ENCODE results near the gene SLC7A5.

Gene SLC7A5

DNA sequence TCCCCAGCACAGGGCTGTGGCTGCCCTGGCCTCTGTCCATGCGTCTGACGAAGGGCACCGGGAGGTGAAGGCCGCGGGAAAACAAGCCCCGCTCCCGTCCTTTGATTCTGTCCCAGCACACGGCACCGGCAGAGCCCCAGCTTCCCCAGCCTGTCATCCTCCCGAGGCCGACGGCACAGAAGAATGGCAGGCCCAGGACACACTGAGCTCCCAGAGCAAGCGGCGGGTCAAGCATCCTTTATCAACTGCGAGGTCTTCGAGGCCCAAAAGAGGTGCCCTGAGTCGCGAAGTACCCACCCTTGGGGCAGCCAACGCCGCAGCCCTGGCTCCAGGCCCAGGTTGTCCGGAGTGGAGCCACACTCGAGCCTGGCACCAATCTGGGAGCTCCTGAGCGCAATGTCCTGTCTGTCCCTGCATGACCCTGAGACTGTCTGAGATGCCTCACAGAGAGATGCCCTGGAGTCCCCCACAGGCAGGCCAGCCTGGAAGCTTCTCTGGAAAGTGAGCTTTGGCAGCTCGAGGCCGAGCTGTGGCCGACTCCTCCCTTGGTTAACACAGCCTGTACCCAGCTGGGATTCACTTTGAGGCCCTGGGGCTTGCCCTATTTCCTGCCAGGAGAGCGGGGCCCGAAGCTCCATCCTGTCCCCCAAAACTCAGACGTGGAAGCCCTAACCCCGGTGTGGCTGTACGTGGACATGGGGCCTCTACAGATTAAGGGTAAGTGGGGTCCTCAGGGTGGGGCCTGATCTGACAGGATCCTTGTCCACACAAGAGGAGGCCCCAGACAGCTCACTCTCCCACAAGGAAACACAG lies 23.3 kb downstream of the SLC7A5 start:
- DNase-seq, result no peak

DNA sequence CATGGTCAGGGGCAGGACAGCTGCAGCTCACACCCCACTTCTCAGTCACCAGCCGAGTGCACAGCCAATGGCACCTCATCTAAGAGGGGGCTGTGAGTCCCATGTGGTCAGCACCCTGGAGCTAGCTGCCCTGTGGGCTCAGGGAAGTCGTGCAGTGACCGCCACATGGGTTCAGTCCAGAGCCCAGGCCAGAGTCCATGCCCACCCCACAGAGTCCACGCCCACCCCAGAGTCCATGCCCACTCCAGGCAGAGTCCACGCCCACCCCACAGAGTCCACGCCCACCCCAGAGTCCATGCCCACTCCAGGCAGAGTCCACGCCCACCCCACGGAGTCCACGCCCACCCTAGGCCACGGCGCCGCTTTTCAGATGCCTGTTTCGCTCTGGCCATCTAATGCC lies 24.1 kb downstream of the SLC7A5 start:
- DNase-seq, result no peak

GRCh38 chr16:87844809-87845208 lies 24.5 kb downstream of the SLC7A5 start:
- DNase-seq, result no peak

GRCh38 chr16:87844120-87844733 lies 25.1 kb downstream of the SLC7A5 start:
- DNase-seq, result no peak

DNA sequence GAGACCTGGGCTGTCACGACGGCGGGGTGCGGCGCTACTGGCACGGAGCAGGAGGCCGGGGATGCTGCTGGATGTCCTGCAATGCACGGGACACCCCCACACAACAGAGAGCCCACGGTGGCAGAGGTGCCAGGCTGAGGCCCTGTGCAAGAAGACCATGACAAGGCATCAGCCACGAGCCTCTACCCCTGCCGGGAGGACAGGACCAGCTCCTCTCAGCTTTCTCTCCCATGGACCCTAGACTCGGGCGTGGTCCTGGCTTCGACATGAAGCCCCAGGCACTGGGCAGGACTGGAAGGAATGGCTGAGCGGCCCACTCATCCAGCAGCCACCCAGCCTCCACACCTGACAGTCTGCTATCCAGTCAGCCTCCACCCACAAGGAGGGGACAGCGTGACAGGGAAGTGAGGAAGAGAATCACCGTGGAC lies 25.6 kb downstream of the SLC7A5 start:
- no peak for DNase-seq

DNA sequence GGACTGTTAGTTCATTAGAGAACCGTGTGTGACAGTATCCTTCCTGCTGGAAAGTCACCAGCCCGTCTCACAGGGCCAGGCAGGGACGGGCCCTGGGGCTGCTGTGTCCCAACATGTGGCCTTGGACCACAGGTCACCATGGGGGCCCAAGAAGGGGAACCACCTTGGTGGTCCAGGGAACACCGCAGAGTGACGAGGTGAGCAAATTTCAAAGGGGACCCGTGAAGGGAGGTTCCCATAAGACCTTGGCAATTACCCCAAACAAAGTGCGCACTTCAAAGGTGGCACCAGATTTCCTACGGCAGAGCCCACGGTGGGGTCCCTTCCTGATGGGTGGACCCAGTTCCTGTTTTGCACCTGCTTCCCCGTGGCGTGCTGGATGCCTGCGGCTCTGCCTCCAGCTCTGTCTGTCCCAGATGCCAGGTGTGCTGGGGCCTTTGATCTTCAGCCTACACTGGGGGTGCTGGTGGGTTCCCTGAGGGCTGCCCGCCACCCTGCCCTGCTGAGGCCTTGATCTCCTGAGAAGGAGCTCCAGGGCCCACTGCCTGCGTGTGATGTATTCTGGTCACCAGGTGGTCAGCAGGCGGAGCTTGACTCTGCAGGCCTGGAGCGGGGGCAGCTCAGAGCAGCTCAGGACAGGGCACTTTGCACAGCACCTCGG lies 27.0 kb downstream of the SLC7A5 start:
- no peak for DNase-seq

DNA sequence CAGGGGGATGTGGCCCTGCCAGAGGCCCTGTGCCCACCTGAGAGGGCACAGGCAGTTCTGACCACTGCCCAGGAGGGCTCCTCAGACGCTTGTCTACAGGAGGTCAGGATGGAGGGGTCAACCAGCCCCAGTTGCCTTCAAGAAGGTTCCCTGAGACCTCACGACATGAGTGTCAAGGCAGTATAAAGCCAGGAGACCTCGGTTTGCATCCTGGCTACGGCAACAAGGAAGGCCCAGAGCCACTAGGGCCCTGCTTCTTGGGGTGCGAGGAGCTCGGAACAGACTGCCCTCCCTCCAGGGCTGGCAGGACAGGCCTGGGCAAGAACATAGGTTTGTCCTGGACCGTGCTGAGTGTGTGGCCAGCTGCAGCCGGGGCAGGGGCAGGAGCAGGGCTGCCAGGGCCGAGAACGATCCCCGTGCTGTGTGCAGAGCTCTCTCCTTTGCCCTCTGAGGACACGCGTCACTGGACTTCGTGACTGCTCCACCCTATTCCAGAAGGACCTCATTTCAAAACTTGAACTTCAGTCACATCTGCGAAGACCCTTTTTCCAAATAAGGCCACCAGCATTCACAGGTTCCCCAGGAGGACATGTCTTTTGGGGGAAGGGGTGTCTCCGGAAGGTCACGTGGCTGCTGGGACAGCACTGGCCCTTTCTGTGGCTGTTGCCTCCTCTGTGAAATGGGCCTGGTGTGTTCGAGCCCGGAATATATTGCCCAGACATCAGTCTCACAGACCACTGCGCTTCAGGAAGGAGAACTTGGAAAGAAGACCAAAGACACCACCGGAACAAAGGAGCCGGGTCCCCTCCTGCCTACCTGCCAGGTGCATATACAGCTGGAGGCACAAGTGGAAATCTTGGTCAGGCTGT lies 27.7 kb downstream of the SLC7A5 start:
- DNase-seq, result no peak

GRCh38 chr16:87840271-87840978 lies 28.9 kb downstream of the SLC7A5 start:
- no peak for DNase-seq

DNA sequence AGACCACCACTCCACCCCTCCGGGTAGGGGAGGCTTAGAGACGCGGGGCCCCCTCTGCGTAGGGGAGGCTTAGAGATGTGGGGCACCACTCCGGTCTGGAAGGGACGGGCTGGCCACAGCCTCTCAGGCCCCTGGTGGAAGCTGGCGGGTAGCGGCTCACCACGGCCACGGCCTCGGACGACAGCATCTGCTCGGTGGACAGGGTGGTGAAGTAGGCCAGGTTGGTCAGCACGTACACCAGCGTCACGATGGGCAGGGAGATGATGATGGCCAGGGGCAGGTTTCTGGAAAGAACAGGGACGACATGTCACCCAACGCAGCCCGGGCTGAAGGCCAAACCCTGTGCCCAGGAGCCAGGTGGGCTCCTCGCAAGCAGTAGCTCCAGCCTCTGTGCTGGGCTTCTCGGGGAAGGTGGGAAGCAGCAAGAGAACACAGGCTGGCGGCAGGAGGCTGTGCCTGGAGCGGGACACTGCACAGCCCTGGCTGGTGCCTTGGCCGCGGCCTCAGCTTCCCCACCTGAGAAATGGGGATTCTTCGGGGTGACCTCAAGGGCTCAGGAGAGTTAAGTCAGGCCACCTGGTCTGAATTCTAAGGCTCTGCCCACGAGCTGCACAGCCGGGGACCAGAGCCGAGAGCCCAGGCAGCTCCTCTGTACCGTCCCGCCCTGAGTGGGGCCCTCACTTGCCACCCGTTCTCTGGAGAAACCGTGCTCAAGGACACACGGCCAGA lies 29.6 kb downstream of the SLC7A5 start:
- DNase-seq, result no peak

- no peak for DNase-seq
Observed at GRCh38 chr16:87838643-87839541, 30.4 kb downstream of the SLC7A5 start.

DNA sequence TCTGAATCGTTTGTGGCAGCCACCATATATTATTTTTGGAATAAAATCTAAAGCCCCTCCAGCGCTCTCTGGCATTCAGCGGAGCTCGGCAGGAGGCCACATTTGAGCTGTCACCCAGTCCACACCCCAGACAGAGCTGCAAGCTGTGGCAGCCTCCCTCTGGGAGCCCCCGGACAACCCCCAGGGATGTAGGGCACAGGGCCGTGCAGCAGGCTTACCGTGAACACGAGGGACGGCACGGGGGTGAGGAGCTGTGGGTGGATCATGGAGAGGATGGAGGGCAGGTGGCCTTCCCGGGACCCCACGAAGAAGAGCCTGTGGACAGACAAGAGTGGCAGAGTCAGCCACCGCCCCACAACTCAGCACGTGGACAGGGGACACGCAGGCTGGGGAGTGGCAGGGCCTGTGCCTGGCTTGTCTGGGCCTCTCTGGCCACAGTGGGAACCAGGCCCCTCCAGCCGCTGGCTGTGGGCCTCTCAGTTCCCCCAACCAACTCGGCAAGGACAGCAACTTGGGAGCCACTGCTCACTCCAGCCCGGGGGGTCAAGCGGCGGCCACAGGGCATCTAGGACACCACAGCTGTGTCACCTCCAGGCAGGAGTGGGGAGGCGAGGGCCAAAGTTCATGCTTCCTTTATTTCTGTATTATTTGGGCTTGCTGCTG lies 31.5 kb downstream of the SLC7A5 start:
- no peak for DNase-seq

GRCh38 chr16:87836844-87837581 lies 32.3 kb downstream of the SLC7A5 start:
- peak in 1 of 2 donors; percentile 31 for DNase-seq

GRCh38 chr16:87836346-87836843 lies 32.9 kb downstream of the SLC7A5 start:
- no peak for DNase-seq

DNA sequence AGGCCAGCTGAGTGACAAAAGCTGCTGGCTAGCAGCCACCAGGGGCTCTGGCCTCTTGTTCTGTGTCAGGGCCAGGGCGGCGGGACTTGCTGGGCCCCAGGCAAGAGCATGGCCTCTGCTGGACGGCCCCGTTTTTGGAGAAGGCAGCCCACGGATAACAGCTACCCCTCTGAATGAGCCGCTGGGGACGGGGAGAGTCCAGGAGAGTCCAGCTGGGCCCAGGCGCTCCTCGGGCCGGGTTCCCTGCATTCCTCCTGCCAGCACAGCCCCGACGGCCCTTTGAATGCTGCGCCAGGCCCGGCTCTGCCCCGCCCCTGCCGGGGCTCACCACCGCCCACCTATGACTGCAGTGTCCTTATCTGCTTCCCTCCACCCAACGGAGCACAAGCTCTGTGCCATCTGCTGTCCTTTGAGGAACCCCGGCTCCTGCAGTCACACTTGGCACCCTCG lies 33.4 kb downstream of the SLC7A5 start:
- no peak for DNase-seq

- no peak for DNase-seq
Observed at GRCh38 chr16:87834668-87835473, 34.4 kb downstream of the SLC7A5 start.

DNA sequence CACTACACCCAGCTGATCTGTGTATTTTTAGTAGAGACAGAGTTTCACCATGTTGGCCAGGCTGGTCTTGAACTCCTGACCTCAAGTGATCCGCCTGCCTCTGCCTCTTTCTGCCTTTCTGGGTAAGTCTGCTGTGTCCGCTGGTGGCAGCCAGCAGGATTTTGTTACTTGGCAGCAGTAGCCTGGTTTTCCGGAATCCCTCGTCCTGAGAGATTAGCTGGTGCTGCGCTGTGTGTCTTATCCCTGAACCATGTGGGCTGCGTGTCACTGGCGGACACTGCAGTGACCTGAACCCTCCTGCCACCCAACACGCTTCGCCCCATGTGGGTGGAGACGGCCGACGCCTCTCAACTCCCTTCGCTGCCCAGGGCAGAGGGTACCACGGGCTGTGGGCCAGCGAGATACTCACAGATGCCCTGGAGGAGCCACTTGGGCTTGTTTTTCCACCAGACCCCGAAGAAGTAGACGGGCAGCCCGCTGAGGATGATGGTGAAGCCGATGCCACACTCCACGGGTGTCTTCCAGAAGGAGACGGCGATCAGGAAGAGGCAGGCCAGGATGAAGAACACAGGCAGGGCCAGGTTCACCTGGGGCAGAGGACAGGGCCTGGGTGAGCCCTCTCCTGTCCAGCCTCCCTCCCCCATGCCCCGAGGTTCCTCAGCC lies 35.2 kb downstream of the SLC7A5 start:
- no peak for DNase-seq

GRCh38 chr16:87833548-87833947 lies 35.8 kb downstream of the SLC7A5 start:
- DNase-seq, result no peak

Measured in inflammatory macrophage (primary cell).